Activated CD8-positive, alpha-beta T cell treated with anti-CD3 and anti-CD28 coated beads for 36 hours (primary cell): ENCODE results near the gene FAM114A2. TPM values are rescaled to one million over a fixed set of nuclear protein-coding genes. Genes with fewer than 3 reads are reported as not detected.

ENCODE experiments used
- ATAC-seq: fragments of 200-7000 bp; cut with Tn5 transposase; one replicate; pipeline ENCODE4 v1.10.0; 2021; ENCODE audit warnings: mild to moderate bottlenecking, moderate library complexity
- CTCF ChIA-PET: fragments of 350-600 bp; sonication (Branson Sonifier 250); formaldehyde crosslinking; loops from one replicate; lab custom pipeline; 2021; ENCODE audit warnings: antibody characterized with exemption; lab: Charles Lee
- POLR2A ChIA-PET: fragments of 350-600 bp; sonication (Branson Sonifier 250); formaldehyde crosslinking; loops from one replicate; lab custom pipeline; 2021; ENCODE audit warnings: antibody characterized with exemption; lab: Charles Lee
- DNase-seq: peaks from one replicate; pipeline ENCODE4 v3.0.0-alpha.2; 2020
- H3K27ac Mint-ChIP-seq: one replicate; pipeline ENCODE4 v1.8.0; 2021; ENCODE audit warnings: mild to moderate bottlenecking, mixed read lengths
- H3K27me3 Mint-ChIP-seq: one replicate; pipeline ENCODE4 v1.8.0; 2021; ENCODE audit warnings: mixed read lengths
- H3K36me3 Mint-ChIP-seq: one replicate; pipeline ENCODE4 v1.8.0; 2021; ENCODE audit warnings: low read depth, mixed read lengths
- H3K4me1 Mint-ChIP-seq: one replicate; pipeline ENCODE4 v1.8.0; 2021; ENCODE audit warnings: low read depth, mixed read lengths
- H3K4me3 Mint-ChIP-seq: one replicate; pipeline ENCODE4 v1.8.0; 2021; ENCODE audit warnings: mild to moderate bottlenecking, moderate library complexity, mixed read lengths
- H3K9me3 Mint-ChIP-seq: one replicate; pipeline ENCODE4 v1.8.0; 2021; ENCODE audit warnings: mixed read lengths
- CTCF ChIP-seq: fragments of 200-600 bp; IDR thresholded peaks from one replicate; pipeline ENCODE4 v1.8.0; 2022; ENCODE audit warnings: antibody characterized with exemption, mild to moderate bottlenecking
- intact Hi-C: fragments of 100-400 bp; cut with micrococcal nuclease; formaldehyde crosslinking; loops from one replicate; pipeline ENCODE4 v1.10.0; 2022
- total RNA-seq, 2 experiments: library from RNA; stranded (reverse); gene quantifications; one replicate each; pipeline ENCODE4 v1.2.3, GENCODE V29; 2021

The FAM114A2 gene
- total RNA-seq, 2 experiments from 2014 or later = 25.6 to 26.9 TPM

GRCh38 chr5:154060606-154061005, 21.9 kb upstream of the FAM114A2 start:
- no peak for TF ChIP-seq CTCF
- Mint-ChIP-seq H3K4me3 (no peak overlapping the region), H3K27ac (no peak overlapping the region), H3K9me3 (no peaks in the 10 kb centered on the region), H3K36me3 (peaks cover 7% of the 10 kb centered on the region), H3K27me3 (no peaks in the 10 kb centered on the region), H3K4me1 (peaks cover 24% of the 10 kb centered on the region)
- DNase-seq = no peak
- no peak for ATAC-seq
- CTCF ChIA-PET = interaction anchor here (0.8 to 5.0 kb wide), 4 partner anchors 8 to 344 kb away, joined by 3 to 38 read pairs (median 6); no protein-coding TSS in a partner anchor
- POLR2A ChIA-PET = interaction anchor here (1.1 to 1.2 kb wide), 2 partner anchors 9 to 12 kb away, joined by 3 read pairs; no protein-coding TSS in a partner anchor
- intact Hi-C loops = no loop called here

- ChIA-PET CTCF (interaction anchor here (0.6 to 5.0 kb wide), 6 partner anchors 9 to 345 kb away, joined by 3 to 38 read pairs (median 10); no protein-coding TSS in a partner anchor), POLR2A (interaction anchor here (1.3 kb wide), 1 partner anchor 9 kb away, joined by 5 read pairs; no protein-coding TSS in a partner anchor)
- DNase-seq (no peak), ATAC-seq (no peak)
- no peaks in the 10 kb centered on the region for H3K27me3 Mint-ChIP-seq
- peaks cover 12% of the 10 kb centered on the region for H3K36me3 Mint-ChIP-seq
- intact Hi-C loops = no loop called here
- no peaks in the 10 kb centered on the region for H3K9me3 Mint-ChIP-seq
- H3K4me1 Mint-ChIP-seq = peaks cover 24% of the 10 kb centered on the region
- H3K27ac Mint-ChIP-seq = peak overlapping the region; percentile 46
- H3K4me3 Mint-ChIP-seq = no peak overlapping the region
- TF ChIP-seq CTCF = no peak
These were observed 20.9 kb upstream of the FAM114A2 start for GRCh38 chr5:154059583-154059982.

GRCh38 chr5:154059039-154059430, 20.3 kb upstream of the FAM114A2 start:
- intact Hi-C loops = no loop called here
- peaks cover 16% of the 10 kb centered on the region for H3K36me3 Mint-ChIP-seq
- ATAC-seq = peak; percentile 53
- H3K9me3 Mint-ChIP-seq = no peaks in the 10 kb centered on the region
- ChIA-PET POLR2A (interaction anchor here (0.8 to 1.5 kb wide), 4 partner anchors 9 to 103 kb away, joined by 3 to 8 read pairs (median 5); no protein-coding TSS in a partner anchor), CTCF (interaction anchor here (0.6 to 5.0 kb wide), 9 partner anchors 10 to 426 kb away, joined by 3 to 38 read pairs (median 3); no protein-coding TSS in a partner anchor)
- H3K4me3 Mint-ChIP-seq = no peak overlapping the region
- peak overlapping the region; percentile 46 for H3K27ac Mint-ChIP-seq
- TF ChIP-seq CTCF = no peak
- peaks cover 24% of the 10 kb centered on the region for H3K4me1 Mint-ChIP-seq
- DNase-seq = no peak
- H3K27me3 Mint-ChIP-seq = no peaks in the 10 kb centered on the region

DNA sequence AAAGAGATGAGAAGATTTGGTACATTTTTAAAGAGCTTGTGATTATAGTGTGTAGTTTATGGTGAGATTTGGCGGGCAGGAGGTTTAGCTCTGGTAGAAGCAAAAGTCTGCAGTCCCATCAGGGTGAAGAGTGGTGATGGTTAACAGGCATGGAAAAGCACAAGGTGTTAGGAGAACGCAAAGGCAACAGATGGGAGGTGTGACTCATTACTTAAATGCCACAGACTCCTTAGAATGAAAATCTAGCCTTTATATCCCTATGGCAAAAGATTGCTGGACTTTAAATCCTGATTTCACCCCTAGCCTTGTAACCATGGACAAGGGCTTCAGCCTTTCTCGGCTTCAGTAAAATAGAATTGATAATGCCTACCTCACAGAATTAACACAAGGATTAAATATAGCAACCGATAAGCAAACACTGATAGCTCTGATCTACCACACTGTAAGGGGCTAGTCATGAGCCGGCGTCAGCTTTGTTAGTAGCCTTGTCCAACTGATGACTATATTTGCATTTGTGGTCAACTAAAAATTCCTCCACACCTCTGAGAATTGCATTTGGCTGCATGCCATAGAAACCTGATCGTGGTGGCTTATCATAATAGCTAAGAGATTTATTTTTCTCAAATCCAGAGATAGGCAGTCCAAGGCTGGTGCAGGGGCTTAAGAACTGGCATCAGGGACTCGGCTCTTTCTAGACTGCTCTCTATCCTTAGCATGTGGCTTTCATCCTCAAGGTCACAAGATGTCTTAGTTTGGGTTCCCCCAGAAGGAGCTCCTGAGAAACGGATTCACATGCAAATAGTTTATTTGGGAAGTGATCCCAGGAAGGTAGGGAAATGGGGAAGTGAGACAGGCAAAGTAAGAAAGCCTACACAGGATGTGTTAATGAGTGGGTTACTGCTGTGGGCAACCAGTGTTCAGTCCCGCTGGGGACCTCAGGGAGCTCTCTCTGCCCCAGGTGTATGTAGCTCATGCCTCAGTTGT, 19.6 kb upstream of the FAM114A2 start:
- H3K27me3 Mint-ChIP-seq = no peaks in the 10 kb centered on the region
- TF ChIP-seq CTCF = no peak
- H3K9me3 Mint-ChIP-seq = no peaks in the 10 kb centered on the region
- peak overlapping the region; percentile 1 for H3K27ac Mint-ChIP-seq
- no peak overlapping the region for H3K4me3 Mint-ChIP-seq
- ChIA-PET POLR2A (interaction anchor here (0.8 to 1.5 kb wide), 4 partner anchors 8 to 103 kb away, joined by 3 to 8 read pairs (median 5); no protein-coding TSS in a partner anchor), CTCF (interaction anchor here (0.6 to 5.0 kb wide), 8 partner anchors 10 to 427 kb away, joined by 3 to 38 read pairs (median 6); no protein-coding TSS in a partner anchor)
- peak; percentile 13 for DNase-seq
- intact Hi-C loops = no loop called here
- peak; percentile 34 for ATAC-seq
- H3K36me3 Mint-ChIP-seq = peaks cover 18% of the 10 kb centered on the region
- peaks cover 30% of the 10 kb centered on the region for H3K4me1 Mint-ChIP-seq
